ENCODE measurements around the gene ABCA1. TPM values are rescaled to one million over a fixed set of nuclear protein-coding genes. Genes with fewer than 3 reads are reported as not detected.

The ABCA1 gene
- total and polyA plus RNA-seq, 2 of the 13 experiments (the other 11 are each of a cell fraction or from before 2014, with no cell fraction given): 26.8 to 63.8 TPM

GRCh38 chr9:104885818-104886709 lies 41.9 kb downstream of the ABCA1 start (continued):
- TF ChIP-seq ZNF362 (CRISPR knock-in tag; IDR thresholded peaks at IDR 0.05; ENCODE audit: borderline replicate concordance) (peak; percentile 79; the same call in 1 of the 2 replicates), MIXL1 (CRISPR knock-in tag; IDR thresholded peaks at IDR 0.05) (peak; percentile 97), TBP (CRISPR knock-in tag; IDR thresholded peaks at IDR 0.05) (no peak), POLR2AphosphoS2 (IDR thresholded peaks at IDR 0.05; ENCODE audit: low read depth, low read length) (no peak), REPIN1 (CRISPR knock-in tag; IDR thresholded peaks at IDR 0.05; ENCODE audit: borderline replicate concordance, low read depth) (no peak), DMAP1 (CRISPR knock-in tag; IDR thresholded peaks at IDR 0.05) (peak; percentile 48; the same call in 1 of the 2 replicates), ZSCAN21 (CRISPR knock-in tag; IDR thresholded peaks at IDR 0.05; ENCODE audit: borderline replicate concordance) (peak; percentile 33; the same call in 1 of the 2 replicates), ZNF207 (IDR thresholded peaks at IDR 0.05; ENCODE audit: borderline replicate concordance) (no peak), THRA (CRISPR knock-in tag; IDR thresholded peaks at IDR 0.05; ENCODE audit: borderline replicate concordance) (peak; percentile 82; the same call in 1 of the 2 replicates), RFX5 (IDR thresholded peaks at IDR 0.05; ENCODE audit: low read depth, low read length) (no peak), E2F5 (CRISPR knock-in tag; conservative IDR thresholded peaks at IDR 0.05) (no peak), ZSCAN29 (CRISPR knock-in tag; conservative IDR thresholded peaks at IDR 0.05) (no peak), ZNF225 (CRISPR knock-in tag; IDR thresholded peaks at IDR 0.05) (no peak), ZNF530 (CRISPR knock-in tag; IDR thresholded peaks at IDR 0.05; ENCODE audit: low read depth) (no peak), ZBTB39 (CRISPR knock-in tag; IDR thresholded peaks at IDR 0.05) (0 out of 2 replicates have a peak, but pooled peaks have one; percentile 61), GPN1 (CRISPR knock-in tag; IDR thresholded peaks at IDR 0.05; ENCODE audit: borderline replicate concordance) (no peak), ZNF549 (CRISPR knock-in tag; IDR thresholded peaks at IDR 0.05) (no peak), XBP1 (CRISPR knock-in tag; IDR thresholded peaks at IDR 0.05) (no peak), MEIS2 (CRISPR knock-in tag; IDR thresholded peaks at IDR 0.05) (0 out of 2 replicates have a peak, but pooled peaks have one; percentile 29), ZSCAN12 (CRISPR knock-in tag; IDR thresholded peaks at IDR 0.05) (no peak), EHMT2 (IDR thresholded peaks at IDR 0.05; ENCODE audit: borderline replicate concordance, low read depth, low read length) (no peak; the same call in 1 of the 2 replicates), ZNF598 (CRISPR knock-in tag; IDR thresholded peaks at IDR 0.05; ENCODE audit: borderline replicate concordance) (no peak), ZNF75D (CRISPR knock-in tag; IDR thresholded peaks at IDR 0.05; ENCODE audit: borderline replicate concordance) (no peak), NONO (IDR thresholded peaks at IDR 0.05) (no peak), NONO (CRISPR knock-in tag; conservative IDR thresholded peaks at IDR 0.05) (peak; percentile 89), ZFX (CRISPR knock-in tag; IDR thresholded peaks at IDR 0.05; ENCODE audit: low read depth) (peak; percentile 36; the same call in 1 of the 2 replicates)
